Kidney glomerular epithelial cell (primary cell): ENCODE data around the gene SIGLEC15.
"Not testable (repeated sequence)": the region's sequence is repeated elsewhere in the genome, so short reads cannot be mapped to it uniquely, and the experiment has no call there.

ENCODE experiments used
- DNase-seq: peaks from one replicate; lab custom pipeline; 2025; lab: John Stamatoyannopoulos, UW

Gene SIGLEC15, protein sequence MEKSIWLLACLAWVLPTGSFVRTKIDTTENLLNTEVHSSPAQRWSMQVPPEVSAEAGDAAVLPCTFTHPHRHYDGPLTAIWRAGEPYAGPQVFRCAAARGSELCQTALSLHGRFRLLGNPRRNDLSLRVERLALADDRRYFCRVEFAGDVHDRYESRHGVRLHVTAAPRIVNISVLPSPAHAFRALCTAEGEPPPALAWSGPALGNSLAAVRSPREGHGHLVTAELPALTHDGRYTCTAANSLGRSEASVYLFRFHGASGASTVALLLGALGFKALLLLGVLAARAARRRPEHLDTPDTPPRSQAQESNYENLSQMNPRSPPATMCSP

DNA sequence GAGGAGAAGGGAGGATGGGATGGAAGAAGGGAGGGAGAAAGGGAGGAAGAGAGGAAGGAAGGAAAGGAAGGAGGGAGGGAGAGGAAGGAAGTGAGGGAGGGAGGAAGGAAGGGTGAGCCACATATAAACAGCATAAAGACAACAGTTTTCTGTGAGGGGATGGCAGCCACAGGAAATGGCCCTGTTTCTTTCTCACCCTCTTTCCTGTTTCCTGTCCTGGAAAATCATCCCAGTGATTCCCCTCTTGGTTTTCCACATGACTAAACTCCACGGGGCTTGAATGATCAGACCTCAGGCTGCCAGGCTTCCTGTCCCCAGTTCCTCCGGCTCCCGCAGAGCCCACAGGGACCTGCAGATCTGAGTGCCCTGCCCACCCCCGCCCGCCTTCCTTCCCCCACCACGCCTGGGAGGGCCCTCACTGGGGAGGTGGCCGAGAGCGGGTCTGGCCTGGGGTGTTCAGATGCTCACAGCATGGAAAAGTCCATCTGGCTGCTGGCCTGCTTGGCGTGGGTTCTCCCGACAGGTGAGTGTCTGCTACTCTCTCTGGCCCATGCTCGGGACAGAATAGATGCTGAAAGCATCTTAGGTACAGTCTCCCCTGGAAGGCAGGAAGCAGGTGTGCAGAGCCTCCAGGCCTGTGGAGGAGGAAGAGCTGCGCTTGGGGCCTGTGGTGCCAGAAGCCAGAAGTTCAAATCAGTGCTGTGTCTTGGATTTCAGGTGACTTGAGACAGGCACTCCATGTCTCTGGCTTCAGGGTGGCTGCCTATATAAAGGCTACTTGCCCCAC, at the start of gene SIGLEC15:
Gene SIGLEC15, plus strand, starts transcription at position 418 of the 787 bp plus-strand sequence. Its CDS starts 54 bp downstream, at position 472.
- DNase-seq, result peak; percentile 56

DNA sequence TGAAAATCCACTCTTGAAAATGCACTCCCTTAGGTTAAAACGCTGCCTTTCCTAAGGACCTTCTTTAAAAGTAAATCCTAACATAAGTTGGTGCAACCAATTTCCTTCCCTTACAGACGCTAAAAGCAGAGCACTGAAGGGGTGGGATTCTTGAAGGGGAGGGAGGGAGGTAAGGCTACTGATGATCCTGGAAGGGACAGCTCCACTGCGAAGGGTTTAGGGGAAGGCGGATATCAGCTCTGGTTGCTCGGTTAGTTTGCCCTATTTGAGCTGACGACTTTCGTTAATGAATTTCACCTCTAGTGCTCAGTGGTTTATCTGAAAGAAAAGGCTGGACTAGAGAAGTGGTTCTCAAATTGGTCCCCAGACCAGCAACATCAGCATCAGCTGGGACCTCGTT, 49.7 kb upstream of the SIGLEC15 start:
- DNase-seq, result no peak

DNA sequence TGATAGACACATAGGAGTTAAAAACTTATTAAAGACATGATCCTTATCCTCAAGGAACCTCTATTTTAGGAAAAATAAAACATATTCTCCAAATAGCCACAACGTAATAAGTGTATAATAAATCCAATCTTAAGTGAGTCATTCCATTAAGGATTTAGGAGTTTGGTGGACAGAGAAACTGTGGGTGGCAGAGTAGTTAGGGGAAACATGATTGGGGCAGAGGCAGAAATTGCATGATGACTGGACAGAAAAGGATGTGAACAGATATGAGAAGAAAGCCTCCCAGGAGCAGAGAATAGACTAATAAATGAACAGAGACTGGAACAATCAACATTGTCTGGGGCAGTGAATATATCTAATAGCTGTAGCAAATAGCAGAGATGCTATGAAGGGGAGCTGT, 48.1 kb upstream of the SIGLEC15 start:
- DNase-seq, result peak; percentile 65

DNA sequence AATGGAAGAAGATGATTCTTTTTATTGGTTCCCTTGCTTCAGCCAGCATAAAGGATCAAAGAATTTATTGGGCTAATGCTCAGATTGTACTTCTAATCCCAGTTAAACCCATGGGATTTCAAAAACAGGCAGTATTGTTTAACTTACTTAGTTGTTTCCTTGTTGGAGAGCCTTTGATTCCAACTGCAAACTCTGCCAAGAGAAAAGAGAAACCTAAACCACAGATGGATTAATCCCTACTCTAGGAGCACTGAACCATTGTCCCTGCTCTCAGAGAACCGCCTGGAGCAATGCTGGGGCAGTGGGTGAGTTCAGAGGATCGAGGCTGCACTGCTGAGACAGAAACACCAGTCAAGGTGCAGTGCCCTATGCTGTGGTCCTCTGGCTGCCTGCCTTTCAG, 44.9 kb upstream of the SIGLEC15 start:
- no peak for DNase-seq

DNA sequence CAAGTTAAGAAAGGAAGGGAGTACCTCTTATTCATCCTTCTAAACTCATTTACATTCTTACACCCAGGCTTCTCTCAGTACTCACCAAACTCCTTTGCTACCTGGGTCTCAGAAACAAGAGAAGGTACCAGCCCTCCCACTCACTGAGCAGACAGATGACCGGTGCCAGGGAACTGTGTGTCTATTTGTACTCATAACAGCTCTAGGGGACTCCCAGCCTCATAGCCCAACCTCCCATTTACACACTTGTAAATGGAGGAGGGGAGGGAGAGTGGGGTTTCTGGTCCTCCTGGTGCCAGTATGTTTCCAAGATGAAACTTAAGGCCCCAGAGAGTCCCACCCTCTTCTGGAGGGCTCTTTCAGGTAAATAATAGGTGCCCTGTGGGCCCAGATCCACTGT, 42.8 kb upstream of the SIGLEC15 start:
- DNase-seq, result no peak

DNA sequence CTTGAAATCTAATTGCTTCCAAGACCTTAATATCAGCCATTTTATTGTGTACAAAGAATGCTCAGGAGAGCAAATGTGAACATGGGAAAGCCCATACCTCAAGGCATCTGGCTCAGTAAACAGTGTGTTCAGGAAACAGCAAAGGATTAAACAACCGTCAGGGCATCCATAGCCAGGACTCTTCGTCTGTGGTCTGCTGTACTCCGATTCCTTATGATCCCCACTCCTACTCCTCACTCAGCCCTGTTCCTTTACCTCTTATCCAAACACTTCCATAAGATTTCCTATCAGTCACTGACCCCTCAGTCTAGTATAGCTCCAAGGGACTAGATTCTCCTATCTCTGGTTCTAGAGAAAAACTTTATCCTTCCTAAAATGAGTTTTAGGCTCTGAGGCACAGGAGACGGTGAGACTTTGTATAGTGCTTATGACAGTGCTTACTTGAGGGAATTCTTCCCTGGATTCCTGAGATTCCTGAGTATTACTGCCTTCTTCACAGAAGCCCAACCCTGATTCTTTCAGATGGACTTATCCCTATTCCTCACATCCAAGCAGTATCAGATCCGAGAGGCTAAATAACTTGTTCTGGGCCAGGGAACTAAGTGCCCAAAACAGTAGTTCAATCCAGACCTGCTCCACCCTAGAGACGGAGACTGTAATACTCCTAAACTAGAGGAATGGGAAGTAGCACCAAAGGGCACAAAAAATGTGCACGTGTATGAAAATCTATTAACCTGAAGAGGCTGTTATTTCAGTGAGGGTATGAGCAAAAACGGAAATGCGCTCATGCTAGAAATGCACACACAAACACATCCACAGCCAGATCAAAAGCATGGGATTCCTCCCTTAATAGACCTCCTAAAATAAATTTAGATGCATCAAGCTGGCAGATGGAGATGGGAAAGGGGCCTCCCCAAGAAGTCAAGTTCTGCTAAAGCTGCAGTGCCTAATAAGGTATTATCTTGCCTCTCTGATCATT, 42.1 kb upstream of the SIGLEC15 start:
- DNase-seq, result peak; percentile 65

DNA sequence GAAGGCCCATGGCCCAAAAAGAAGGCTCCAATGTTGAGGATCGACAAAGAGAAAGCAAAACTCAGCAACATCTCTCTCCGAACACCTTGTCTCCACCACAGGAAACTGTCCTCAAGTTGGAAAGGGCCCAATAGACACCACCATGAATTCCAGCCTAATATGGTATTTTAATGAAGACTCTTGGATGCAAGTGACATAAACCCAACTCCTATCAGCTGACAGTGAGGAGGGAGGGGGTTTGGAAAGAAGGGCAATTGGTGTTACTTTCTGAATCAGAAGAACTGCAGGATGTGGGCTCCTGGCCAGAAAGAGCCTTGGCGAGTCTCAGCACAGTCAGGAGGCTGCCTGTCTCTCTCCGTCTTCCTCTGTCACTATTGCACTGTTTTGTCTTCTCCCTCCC, 40.3 kb upstream of the SIGLEC15 start:
- no peak for DNase-seq

DNA sequence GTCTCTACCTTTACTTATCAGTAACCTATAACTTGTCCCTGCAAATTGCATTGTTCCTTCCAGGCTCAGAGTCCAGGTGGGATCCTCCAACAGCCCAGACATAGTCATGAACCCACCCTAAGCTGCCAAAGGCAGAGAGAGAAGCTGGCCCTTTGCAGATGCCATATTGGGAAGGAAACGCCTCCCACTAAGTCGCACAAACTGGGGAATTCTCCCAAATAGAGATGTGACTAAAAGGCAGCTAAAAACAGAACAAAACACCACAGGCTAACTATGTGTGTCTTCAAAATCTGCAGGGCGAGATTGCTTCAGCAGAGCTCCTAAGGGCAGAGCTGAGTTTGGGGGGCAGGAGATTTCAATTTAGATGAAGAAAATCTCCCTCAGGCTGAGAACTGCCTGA, 38.5 kb upstream of the SIGLEC15 start:
- DNase-seq, result no peak

DNA sequence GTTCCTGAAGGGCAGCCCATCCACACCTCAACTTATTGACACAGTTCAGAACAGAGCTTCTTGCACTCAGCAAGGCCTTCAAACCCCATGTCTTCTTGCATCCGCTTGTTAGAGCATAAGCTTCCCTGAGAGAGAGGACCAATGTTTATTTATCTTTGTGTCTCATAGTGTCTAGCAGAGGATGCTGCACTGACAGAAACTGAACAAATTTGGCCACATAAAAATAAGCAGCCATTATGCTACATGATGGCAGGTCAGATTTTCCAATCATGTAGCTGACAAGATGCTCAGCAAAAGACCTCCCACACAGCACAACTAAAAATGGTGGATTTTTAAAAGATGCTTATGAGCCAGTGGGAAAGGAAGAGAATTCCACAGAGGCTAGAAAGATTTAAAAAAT, 38.1 kb upstream of the SIGLEC15 start:
- no peak for DNase-seq

DNA sequence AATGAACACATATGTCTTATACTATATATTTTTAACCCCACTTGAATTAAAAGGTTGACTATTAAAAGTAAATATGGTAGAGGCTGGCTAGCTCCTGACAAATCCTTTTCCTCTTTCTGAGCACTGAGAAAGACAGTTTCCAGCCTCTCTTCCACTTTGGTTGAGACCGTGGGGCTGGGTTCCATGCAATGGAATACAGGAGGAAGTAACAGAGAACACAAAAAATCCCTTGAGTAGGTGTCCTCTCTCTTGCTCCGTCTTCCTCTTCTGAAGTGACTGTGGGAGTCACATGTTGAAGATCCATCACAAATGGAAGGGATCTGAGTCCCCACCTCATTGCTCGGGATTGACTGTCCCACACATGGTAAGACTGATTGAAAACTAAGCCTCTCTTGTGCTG, 36.6 kb upstream of the SIGLEC15 start:
- DNase-seq, result no peak

DNA sequence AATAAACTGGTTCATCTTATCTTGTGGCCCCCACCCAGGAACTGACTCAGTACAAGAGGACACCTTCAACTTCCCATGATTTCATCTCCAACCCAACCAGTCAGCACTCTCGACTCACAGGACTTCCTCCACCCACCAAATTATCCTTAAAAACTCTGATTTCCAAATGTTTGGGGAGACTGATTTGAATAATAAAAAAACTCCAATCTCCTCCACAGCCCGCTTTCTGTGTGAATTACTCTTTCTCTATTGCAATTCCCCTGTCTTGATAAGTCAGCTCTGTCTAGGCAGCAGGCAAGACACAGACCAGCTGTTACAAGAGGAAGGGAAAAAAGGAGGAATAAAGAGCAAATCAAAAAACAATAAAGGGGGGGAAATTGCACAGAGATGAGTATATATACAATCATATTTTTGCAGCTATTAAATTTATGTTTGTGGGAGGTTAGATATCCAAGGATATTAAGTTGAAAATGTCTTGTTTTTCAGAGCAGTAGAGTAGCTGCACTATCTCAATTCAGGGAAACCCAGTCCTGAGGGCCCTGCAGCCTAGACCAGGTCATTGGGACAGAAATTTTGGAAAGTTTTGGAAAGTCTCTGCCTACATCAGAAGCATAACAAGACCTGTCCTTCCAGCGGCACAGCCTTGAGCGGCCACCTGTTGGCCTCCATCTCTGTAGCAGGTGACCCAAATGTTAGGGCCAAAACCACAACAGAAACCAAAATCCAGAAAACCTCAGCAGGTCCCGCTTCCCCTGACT, 32.8 kb upstream of the SIGLEC15 start:
- DNase-seq, result no peak

DNA sequence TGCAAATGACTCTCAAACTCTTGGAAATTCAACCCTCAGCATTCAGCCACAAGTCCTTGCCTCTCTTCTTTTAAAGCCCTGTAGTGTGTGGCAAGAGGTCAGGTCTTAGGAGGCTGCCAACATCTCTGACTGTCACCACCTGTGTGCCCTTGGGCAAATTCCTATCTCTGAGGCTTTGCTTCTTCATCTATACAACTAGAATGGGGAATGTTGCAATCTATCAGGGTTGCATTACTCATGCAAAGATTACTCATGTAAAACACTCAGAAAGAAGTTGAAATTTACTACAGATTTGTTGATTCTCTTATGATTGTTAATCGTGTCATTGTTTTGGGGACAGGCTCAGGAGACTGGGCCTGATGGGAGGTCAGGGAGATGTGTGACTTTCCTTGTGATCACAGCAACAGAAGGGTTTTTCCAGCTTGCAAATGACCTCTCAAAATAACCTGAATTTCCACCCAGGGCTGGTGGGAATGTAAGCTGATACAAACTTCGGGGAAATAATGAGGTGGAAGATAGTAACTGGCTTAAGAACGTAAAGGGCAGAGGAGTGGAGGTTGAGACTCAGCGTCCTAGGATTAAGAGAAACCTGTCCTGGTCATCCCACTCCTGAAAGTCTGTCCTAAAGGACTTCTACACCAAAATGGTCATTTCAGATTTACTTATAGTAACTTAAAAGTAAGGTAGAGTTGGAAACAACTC, 32.1 kb upstream of the SIGLEC15 start:
- peak; percentile 61 for DNase-seq

DNA sequence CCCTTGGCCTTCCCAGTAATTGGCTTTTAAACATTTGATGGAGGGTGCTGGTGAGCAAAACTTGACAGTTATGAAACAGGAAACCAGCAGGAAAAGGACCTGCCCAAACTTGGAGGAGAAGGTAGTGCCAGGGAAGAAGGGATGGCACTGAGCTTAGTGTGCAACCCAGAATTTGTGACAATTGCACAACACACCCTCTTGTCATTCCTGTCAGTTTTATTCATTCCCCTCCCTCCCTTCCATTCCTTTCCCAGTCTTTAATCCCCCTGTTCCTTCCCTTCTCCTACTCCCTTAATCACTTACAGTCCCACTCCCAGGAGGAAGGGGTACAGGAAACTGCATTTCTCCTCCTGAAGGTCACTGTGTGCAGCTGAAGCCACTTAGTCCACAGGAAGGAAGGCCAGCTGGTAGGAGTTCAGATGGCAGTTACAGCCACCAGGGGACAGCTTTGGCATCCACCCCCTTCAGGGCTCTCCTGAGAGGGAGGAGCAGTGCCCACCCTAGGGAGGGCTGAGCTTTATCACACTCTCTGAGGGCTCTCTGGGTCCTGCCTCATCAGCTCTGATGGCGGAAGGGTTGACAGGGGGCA, 24.0 kb upstream of the SIGLEC15 start:
- no peak for DNase-seq

DNA sequence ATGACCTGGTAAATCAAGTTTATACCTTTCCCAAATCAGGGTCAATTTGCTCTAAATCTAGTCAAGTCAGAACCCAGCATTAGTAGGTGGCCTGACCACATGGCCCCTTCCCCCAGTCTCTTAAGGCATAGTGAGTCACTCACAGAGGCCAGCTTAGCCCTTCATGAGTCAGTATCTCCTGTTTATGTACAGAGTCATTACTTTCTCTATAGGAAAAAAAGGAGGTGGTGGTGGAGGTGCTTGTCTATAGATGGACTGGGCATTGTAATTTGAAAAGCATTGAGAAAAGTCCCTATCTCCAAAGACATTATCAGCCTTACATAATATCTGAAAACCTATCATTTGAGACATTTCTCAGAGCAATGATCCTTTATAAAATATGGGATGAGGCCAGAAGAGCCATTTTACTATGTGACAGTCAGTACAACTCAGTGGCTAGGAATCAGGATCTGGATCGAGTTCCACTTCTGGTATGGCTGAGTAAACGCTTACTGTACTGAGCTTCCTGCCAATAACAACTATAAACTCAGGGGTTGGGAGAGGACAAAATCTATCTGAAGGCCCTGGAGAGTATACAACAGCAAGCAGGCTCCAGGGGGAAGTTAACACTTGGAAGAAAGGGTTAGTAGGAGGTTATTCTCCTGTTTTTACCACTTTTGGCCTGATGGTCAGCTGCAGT, 22.5 kb upstream of the SIGLEC15 start:
- DNase-seq, result peak; percentile 93

DNA sequence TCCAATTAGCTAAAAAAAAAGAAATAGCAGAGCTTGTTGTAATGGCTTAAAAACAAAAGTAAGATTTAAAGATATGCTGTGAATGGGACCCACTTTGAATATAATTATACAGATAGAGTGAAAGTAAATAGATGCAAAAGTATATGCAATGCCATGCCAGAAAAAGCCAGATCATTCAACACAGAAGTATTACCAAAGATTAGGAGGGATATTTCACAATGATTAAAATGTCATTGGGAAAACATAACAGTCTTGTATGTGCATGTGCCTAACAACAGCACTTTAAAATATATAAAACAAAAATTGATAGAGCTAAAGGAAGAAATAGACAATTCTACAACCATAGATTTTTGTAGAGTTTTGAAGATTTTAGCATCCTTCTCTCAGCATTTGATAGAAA, 19.9 kb upstream of the SIGLEC15 start:
- no peak for DNase-seq

DNA sequence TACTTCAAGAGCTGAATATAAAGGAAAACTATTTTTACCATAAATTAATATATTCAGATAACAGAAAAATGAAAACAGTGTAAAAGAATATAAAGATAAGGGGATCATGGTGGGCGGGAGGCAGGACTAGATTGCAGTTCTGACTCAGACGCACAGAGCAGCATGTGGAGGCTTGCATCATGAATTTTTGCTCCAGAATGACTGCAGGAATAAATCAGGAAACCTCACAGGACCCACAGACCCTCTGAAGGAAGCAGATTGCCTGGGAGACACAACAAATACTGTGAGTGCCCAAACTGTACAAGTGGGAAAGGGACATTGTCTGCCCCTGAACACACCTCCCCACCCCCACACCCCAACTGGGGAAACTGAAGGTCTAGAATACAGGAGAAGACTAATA, 19.2 kb upstream of the SIGLEC15 start:
- DNase-seq, result no peak

DNA sequence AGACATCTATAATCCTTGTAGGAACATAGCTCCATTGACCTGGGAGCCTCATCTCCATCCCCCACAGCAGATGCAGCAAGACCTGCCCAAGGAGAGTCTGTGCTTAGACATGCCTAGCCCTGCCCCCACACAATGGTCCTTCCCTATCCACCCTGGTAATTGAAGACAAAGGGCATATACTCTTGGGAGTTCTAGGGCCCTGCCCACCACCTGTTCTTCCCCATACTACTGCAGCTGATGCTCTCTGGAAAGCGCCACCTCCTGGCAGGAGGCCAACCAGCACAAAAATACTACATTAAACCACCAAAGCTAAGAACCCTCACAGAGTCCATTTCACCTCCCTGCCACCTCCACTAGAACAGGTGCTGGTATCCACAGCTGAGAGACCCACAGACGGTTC, 18.3 kb upstream of the SIGLEC15 start:
- not testable (repeated sequence) for DNase-seq

DNA sequence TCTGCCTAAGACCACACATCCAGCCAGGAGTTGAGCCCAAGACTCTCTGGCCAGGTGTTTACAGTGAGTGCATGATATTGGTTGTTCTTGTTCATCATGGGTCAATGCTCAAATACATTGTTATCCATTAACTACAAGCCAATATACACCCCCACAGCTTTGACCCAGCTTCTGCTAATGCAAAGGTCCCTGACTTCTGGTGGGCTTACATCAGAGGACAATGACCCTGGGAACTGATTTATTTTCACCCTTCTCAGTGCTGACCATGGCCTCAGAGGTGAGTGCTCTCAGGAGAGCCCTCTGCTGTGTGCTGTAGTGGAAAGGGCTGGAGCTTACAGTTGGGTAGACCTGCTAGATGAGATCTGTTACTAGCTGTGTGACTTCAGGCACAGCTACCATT, 10.7 kb upstream of the SIGLEC15 start:
- not testable (repeated sequence) for DNase-seq

DNA sequence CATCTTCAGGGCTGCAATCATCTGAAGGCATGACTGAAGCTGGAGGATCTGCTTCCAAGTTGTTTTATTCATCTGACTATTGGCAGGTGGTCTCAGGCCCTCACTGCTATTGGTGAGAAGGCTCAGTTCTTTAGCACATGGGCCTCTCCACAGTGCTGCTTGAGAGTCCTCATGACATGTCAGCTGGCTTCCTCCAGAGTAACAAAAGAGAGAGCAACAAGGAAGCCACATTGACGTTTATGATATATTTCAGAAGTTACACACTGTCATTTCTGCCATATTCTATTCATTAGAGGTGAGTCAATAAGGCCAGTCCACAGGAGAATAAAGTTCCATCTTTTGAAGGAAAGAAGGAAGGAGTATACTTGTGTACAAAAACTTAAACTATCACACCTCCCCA, 7.9 kb upstream of the SIGLEC15 start:
- DNase-seq, result no peak

DNA sequence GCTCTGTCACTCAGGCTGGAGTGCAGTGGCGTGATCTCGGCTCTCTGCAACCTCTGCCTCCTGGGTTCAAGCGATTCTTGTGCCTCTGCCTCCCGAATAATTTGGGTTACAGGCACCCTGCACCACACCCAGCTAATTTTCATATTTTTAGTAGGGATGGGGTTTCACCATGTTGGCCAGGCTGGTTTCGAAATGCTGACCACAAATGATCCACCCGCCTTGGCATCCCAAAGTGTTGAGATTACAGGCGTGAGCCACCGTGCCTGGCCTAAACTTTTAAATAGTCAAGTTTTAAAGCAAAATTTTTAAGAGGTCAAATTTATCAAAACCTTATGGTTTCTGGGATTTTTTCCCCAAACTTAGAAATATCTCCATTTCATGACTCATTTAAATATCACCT, 6.7 kb upstream of the SIGLEC15 start:
- DNase-seq, result not testable (repeated sequence)
